Cardiac muscle cell (in vitro differentiated cells and primary cell): ENCODE measurements around the gene ZNF333. TPM values are rescaled to one million over a fixed set of nuclear protein-coding genes. Genes with fewer than 3 reads are reported as not detected.

ENCODE experiments used
- DNase-seq, 2 donors: peaks; one replicate each; pipeline versions ENCODE4 v3.0.0 to v3.0.0-alpha.2; 2010 to 2017; ENCODE audit warnings: low read depth in 1 of 2, low spot score in 1 of 2
- H3K27ac ChIP-seq: fragments of 200-600 bp; sonication (generic); 2 replicates; pipeline ENCODE4 v1.5.1; 2016
- H3K27me3 ChIP-seq: fragments of 200-600 bp; sonication (generic); 2 replicates; pipeline ENCODE4 v1.6.0; 2016; ENCODE audit warnings: control low read depth
- H3K36me3 ChIP-seq: fragments of 200-600 bp; sonication (generic); 2 replicates; pipeline ENCODE4 v1.5.1; 2016; ENCODE audit warnings: control low read depth
- H3K4me1 ChIP-seq: fragments of 200-600 bp; sonication (generic); 2 replicates; pipeline ENCODE4 v1.8.1; 2017; ENCODE audit warnings: low read depth, mild to moderate bottlenecking, mixed run types
- H3K4me3 ChIP-seq: fragments of 200-600 bp; sonication (generic); 2 replicates; pipeline ENCODE4 v1.5.1; 2016; ENCODE audit warnings: mild to moderate bottlenecking
- H3K9me3 ChIP-seq: fragments of 200-600 bp; sonication (generic); 2 replicates; pipeline ENCODE4 v1.5.1; 2017; ENCODE audit warnings: low read depth, mild to moderate bottlenecking, control low read depth
- polyA plus RNA-seq: library from polyadenylated mRNA; unstranded; fragments of >200 nt; fragmentation: Nextera tagmentation; extraction: Ambion mirVana; gene quantifications from 2 replicates; pipeline ENCODE4 v1.2.1, GENCODE V29; 2016
- total RNA-seq: library from RNA; depleted of rRNA; stranded (reverse); fragments of >200 nt; gene quantifications from 2 replicates; pipeline ENCODE4 v1.2.3, GENCODE V29; 2016
- TF ChIP-seq, protein P1 (sequence below): IDR thresholded peaks from 2 replicates; pipeline ENCODE4 v1.5.1; 2012; ENCODE audit warnings: low read depth, mild to moderate bottlenecking, low read length

Gene ZNF333
- 12.5 and 29.9 TPM in 2 replicates for total RNA-seq
- 11.2 and 16.7 TPM in 2 replicates for polyA plus RNA-seq

DNA sequence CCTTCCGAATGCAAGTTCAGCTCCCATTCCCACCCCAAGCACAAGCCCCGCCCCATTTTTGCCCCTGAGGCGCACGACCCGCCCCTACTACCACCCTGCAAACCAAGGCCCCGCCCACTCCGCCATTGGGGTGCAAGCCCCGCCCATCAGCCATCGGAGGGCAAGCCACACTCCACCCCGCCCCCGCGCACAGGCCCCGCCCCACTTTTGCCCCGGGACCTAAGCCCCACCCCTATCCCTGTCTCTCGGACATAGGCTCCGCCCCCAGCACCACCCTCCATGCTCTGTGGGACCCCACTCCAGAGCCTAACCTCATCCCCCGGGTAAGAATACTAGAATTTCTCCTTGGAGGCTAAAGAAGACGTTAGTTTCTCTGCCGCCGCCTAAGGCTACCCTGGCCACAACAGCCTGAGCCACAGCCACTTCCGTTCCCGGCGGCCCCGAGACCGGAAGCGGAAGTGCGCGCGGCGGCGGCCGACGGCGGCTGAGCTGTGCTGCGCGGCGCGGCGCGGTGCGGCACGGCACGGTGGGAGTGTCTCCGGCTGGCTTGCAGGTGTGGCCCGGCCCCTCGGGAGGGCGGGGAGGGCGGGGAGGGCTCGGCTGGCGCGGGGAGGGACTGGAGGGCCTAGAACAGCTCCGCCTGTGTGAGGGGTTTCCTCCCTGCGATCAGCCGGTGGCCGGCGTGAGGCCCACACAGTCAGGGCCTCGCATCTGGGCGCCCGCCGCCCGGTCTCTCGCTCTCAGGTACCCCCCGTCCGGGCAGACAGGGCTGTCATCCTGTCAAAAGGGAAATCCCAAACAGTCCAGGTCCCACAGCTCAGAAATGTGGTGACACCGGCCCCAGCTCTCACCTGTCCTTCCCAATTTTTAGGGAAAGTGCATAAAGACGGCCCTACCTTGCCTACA is at the start of gene ZNF333:
Gene ZNF333, plus strand, starts transcription at position 451 of the 906 bp plus-strand sequence. CDS start 3,444 bp downstream, outside the sequence.
- H3K36me3 ChIP-seq, result no peaks in the 10 kb centered on the region

DNA sequence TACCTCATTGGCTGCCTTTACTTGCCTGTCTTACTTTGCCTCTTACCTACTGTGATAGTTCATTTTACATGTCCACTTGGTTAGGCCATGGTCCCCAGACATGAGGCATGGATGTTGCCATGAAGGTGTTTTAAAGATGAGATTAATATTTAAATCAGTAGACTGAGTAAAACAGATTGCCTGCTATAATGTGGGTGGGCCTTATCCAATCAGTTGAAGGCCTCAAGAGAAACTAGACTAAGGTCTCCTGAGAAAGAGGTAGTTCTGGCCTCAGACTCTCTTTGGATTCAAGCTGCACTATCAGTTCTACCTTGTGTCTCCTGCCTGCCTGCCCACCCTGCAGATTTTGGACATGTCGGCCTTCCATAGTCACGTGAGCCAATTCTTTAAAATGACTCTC is 41.3 kb upstream of the ZNF333 start:
- Histone ChIP-seq H3K9me3 (no peaks in the 10 kb centered on the region), H3K4me1 (no peaks in the 10 kb centered on the region), H3K27ac (no peak overlapping the region), H3K36me3 (no peaks in the 10 kb centered on the region), H3K4me3 (no peak overlapping the region), H3K27me3 (no peaks in the 10 kb centered on the region)
- DNase-seq, result no peak
- TF ChIP-seq, protein P1, sequence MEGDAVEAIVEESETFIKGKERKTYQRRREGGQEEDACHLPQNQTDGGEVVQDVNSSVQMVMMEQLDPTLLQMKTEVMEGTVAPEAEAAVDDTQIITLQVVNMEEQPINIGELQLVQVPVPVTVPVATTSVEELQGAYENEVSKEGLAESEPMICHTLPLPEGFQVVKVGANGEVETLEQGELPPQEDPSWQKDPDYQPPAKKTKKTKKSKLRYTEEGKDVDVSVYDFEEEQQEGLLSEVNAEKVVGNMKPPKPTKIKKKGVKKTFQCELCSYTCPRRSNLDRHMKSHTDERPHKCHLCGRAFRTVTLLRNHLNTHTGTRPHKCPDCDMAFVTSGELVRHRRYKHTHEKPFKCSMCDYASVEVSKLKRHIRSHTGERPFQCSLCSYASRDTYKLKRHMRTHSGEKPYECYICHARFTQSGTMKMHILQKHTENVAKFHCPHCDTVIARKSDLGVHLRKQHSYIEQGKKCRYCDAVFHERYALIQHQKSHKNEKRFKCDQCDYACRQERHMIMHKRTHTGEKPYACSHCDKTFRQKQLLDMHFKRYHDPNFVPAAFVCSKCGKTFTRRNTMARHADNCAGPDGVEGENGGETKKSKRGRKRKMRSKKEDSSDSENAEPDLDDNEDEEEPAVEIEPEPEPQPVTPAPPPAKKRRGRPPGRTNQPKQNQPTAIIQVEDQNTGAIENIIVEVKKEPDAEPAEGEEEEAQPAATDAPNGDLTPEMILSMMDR, result no peak

More for the DNA sequence above, at the start of gene ZNF333:
- Histone ChIP-seq H3K4me3 (peak within 1 kb of the TSS; percentile 50), H3K4me1 (peaks cover 7% of the 10 kb centered on the region), H3K27ac (peak within 1 kb of the TSS; percentile 96), H3K9me3 (no peaks in the 10 kb centered on the region), H3K27me3 (no peaks in the 10 kb centered on the region)
- peak; percentile 95 for DNase-seq
- TF ChIP-seq, protein P1, result no peak

DNA sequence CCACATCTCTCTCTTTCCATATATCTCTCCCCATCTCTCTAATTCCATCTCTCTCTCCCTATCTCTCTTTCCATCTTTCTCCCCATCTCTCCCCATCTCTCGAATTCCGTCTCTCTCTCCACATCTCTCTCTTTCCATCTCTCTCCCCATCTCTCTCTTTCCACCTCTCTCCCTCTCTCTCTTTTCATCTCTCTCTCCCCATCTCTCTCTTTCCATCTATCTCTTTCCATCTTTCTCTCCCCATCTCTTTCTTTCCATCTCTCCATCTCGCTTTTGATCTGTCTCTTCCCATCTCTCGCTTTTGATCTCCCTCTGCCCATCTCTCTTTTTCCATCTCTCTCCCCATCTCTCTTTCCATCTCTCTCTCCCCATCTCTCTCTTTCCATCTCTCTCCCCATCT is 40.8 kb upstream of the ZNF333 start:
- no peak overlapping the region for H3K4me3 ChIP-seq
- no peak for DNase-seq
- H3K27me3 ChIP-seq, result no peaks in the 10 kb centered on the region
- no peaks in the 10 kb centered on the region for H3K9me3 ChIP-seq
- H3K27ac ChIP-seq, result no peak overlapping the region
- H3K4me1 ChIP-seq, result no peaks in the 10 kb centered on the region
- H3K36me3 ChIP-seq, result no peaks in the 10 kb centered on the region
- TF ChIP-seq, protein P1, result no peak

DNA sequence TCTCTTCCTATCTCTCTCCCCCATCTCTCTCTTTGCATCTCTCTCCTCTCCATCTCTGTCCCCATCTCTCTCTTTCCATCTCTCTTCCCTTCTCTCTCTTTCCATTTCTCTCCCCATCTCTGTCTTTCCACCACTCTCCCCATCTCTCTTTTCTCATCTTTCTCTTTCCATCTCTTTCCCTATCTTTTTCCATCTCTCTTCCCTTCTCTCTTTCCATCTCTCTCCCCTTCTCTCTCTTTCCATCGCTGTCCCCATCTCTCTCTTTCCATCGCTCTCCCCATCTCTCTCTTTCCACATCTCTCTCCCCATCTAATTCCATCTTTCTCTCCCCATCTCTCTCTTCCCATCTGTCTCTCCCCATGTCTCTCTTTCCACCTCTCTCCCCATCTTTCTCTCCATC is 39.7 kb upstream of the ZNF333 start:
- no peaks in the 10 kb centered on the region for H3K36me3 ChIP-seq
- DNase-seq, result no peak
- H3K9me3 ChIP-seq, result no peaks in the 10 kb centered on the region
- H3K27ac ChIP-seq, result no peak overlapping the region
- no peak overlapping the region for H3K4me3 ChIP-seq
- H3K4me1 ChIP-seq, result no peaks in the 10 kb centered on the region
- H3K27me3 ChIP-seq, result no peaks in the 10 kb centered on the region
- TF ChIP-seq, protein P1, result no peak

DNA sequence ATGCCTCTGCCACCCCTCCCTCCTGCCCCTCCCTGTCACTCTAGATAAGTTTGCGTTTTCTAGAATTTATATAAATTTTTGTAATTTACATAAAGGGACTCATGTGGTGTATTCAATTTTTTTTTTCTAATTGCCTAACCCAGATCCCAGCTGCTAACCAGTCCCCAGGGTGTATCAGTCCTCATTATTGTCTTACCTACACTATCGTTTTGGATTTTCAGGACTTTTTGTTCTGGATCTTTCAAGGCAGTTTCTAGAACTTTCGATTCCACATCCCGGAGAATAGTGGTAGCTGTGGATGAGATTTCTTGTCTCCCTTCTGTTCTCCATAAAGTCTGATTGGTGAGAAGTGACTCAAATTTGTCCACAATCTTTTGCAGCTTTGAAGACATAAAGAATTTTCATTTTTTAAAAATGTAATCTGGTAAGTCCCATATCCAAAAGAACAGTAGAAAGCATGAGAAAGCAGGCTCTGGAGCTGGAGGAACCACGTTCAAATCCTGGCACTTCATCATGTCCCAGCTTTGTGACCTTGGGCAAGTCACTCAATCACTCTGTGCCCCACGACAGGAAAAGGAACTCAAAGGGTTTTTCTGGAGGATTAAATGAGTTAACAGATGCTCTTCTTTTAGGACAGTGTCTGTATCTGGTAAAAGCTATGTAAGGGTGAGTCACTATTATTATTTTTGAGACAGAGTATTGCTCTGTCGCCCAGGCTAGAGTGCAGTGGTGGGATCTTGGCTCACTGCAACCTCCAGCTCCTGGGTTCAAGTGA is 34.9 kb upstream of the ZNF333 start:
- Histone ChIP-seq H3K27me3 (no peaks in the 10 kb centered on the region), H3K27ac (no peak overlapping the region), H3K4me3 (no peak overlapping the region), H3K4me1 (no peaks in the 10 kb centered on the region), H3K36me3 (no peaks in the 10 kb centered on the region), H3K9me3 (no peaks in the 10 kb centered on the region)
- DNase-seq, result no peak
- TF ChIP-seq, protein P1, result no peak
